ENCODE data around the gene SULT1C2.

DNA sequence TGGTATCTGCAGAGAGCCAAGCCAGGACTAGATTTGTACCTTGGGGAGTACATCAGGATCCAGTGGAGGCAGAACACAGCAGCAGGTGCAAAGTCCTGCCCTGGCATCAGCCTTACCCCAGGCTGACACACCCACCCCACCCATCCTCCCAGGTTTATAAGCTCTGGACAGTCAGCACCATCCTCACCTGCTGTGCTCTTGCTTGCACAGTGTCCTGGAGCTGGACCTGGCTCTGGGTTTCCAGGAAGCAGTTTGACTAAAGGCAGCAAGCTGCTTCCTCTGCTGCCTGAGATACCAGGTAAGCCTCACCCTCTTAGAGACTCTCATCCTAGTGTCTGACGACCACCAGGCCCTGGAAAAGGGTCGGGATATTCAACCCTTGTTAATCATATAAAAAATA is 48.9 kb upstream of the SULT1C2 start, which contains the start of gene SULT1C3:
- TF ChIP-seq POLR2AphosphoS5 (IDR thresholded peaks at IDR 0.05): no peak
- TF ChIP-seq, protein P1, sequence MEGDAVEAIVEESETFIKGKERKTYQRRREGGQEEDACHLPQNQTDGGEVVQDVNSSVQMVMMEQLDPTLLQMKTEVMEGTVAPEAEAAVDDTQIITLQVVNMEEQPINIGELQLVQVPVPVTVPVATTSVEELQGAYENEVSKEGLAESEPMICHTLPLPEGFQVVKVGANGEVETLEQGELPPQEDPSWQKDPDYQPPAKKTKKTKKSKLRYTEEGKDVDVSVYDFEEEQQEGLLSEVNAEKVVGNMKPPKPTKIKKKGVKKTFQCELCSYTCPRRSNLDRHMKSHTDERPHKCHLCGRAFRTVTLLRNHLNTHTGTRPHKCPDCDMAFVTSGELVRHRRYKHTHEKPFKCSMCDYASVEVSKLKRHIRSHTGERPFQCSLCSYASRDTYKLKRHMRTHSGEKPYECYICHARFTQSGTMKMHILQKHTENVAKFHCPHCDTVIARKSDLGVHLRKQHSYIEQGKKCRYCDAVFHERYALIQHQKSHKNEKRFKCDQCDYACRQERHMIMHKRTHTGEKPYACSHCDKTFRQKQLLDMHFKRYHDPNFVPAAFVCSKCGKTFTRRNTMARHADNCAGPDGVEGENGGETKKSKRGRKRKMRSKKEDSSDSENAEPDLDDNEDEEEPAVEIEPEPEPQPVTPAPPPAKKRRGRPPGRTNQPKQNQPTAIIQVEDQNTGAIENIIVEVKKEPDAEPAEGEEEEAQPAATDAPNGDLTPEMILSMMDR (IDR thresholded peaks at IDR 0.05): no peak
- no peak for TF ChIP-seq POLR2A (IDR thresholded peaks at IDR 0.05)
